ENCODE results near the gene TENM4. TPM values are rescaled to one million over a fixed set of nuclear protein-coding genes. Genes with fewer than 3 reads are reported as not detected.

The TENM4 gene
- total RNA-seq, 1 donor = 10.4 TPM

DNA sequence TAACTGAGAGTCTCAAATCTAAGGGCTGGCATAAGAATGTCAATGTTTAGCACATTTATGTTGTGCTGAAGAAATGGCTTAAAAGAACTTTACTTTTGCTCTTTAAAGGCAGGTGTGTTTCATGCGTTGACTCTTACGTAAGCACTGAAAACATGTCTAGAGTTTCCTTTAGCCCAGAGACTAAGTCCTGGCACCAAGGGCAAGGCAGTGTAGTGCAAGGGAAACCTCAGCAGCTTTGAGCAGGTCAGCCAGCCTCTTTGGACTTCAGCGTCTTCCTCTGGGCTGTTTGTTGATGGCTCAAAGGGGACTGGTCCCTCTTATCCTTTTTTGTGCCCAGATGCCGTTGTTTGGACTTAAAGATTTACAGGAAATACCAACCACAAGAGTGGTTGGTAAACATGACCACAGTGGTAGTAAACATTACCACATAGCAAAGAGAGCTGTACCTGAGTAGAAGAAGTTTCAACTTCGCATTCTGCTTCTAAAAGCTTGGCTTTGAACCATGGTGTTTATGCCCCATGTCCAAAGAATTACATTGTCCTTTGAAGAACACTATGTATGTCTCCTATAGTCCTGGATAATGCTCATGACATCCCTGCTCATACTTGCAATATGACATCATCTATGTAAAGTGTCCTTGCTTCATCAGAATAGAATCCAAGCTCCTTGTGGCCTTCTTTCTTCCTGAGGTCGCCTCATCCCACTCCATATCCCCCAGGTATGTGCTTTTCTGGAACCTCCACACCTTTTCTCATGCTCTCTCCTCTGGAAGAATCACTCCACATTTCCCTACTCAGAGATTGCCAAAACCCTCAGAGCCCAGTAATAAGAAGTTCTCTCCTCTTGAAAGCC lies 23.5 kb downstream of the TENM4 start:
- H3K4me3 ChIP-seq (ENCODE audit: low read depth, low read length) = no peak overlapping the region
- TF ChIP-seq, protein P1, sequence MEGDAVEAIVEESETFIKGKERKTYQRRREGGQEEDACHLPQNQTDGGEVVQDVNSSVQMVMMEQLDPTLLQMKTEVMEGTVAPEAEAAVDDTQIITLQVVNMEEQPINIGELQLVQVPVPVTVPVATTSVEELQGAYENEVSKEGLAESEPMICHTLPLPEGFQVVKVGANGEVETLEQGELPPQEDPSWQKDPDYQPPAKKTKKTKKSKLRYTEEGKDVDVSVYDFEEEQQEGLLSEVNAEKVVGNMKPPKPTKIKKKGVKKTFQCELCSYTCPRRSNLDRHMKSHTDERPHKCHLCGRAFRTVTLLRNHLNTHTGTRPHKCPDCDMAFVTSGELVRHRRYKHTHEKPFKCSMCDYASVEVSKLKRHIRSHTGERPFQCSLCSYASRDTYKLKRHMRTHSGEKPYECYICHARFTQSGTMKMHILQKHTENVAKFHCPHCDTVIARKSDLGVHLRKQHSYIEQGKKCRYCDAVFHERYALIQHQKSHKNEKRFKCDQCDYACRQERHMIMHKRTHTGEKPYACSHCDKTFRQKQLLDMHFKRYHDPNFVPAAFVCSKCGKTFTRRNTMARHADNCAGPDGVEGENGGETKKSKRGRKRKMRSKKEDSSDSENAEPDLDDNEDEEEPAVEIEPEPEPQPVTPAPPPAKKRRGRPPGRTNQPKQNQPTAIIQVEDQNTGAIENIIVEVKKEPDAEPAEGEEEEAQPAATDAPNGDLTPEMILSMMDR (IDR thresholded peaks at IDR 0.05; ENCODE audit: insufficient read depth, low read depth, low read length) = no peak
- DNase-seq (ENCODE audit: low read depth) = no peak

DNA sequence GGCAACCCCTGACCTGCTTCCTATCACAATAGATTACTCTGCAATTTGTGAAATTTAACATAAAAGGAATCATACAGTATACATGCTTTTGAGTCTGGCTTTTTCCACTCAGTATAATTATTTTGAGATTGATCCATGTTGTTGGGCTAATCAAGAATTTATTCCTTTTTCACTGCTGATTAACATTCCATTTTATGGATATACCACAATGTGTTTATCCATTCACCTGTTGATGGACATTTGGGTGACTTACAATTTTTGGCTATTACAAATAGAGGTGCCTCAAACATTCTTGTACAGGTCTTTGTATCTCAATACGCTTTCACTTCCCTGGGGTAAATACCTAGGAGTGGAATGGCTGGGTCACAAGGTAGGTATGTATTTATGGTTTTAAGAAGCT lies 24.9 kb downstream of the TENM4 start:
- H3K4me3 ChIP-seq (ENCODE audit: low read depth, low read length) = no peak overlapping the region
- no peak for DNase-seq (ENCODE audit: low read depth)
- TF ChIP-seq, protein P1 (IDR thresholded peaks at IDR 0.05; ENCODE audit: insufficient read depth, low read depth, low read length) = no peak

DNA sequence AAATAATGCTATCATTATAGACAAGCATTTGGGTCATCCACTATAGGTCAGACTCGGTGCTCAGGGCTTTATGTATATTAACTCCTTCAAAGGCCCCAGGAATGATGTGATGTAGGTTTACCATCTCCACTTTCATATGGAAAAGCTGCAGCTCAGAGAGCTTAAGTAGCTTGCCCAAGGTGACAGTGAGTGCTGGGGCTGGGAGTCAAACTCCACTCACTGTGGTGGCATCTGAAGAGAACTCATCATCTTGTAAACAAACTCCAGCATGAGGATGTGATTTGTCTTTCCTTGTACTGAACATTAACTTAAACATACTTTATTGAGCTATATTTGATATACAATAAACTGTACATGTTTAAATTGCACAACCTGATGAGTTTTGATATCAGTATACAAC lies 25.4 kb downstream of the TENM4 start:
- DNase-seq (ENCODE audit: low read depth) = no peak
- TF ChIP-seq, protein P1 (IDR thresholded peaks at IDR 0.05; ENCODE audit: insufficient read depth, low read depth, low read length) = no peak
- no peak overlapping the region for H3K4me3 ChIP-seq (ENCODE audit: low read depth, low read length)

DNA sequence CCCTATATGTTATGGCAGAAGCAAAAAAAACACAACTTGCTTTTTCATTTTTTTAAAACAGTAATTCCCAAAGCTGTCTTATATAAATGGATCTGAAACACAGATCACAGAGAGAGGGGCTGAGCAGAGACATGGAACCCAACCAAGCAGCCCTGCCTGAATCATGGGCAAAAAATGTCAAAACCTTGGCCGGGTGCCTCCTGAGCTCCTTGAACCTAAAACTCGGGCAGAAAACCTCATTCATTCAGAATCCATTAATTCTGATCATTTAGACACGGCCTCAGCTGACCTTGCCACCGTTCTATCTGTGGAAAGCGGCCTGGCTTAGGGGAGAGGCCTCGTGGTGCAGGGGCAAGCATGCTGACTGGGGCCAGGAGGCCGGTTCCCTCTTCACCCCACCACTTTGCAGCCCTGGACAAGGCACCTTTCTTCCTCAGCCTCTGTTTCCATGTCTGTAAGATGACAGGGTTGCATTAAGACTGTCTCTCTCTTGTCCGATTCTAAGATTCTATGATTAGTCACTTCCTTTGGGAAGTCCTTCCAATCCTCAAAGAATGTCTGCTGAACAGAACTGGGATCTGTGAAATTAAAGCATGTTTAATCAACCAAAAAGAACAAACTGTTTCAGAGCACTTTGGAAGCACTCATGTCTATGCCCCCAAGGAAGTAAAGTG lies 26.0 kb downstream of the TENM4 start:
- peak; percentile 21 for DNase-seq (ENCODE audit: low read depth)
- no peak overlapping the region for H3K4me3 ChIP-seq (ENCODE audit: low read depth, low read length)
- TF ChIP-seq, protein P1 (IDR thresholded peaks at IDR 0.05; ENCODE audit: insufficient read depth, low read depth, low read length) = no peak

DNA sequence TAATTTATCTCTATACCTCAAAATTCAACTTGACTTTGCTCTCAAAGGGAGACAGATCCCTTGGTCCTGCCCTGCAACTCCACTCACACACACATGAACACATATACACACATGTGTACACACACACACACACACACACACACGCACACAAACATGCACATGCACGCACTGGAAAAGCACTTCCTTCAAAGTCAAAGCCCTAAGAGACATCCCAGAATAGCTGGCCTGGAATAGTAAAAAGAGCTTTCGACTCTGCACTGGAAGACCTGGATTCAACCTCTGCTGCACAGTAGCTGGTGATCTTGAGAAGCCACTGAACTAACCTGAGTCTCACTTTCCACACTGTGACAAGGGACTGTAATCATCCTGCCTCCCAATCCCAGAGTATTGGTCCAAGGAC lies 26.8 kb downstream of the TENM4 start:
- TF ChIP-seq, protein P1 (IDR thresholded peaks at IDR 0.05; ENCODE audit: insufficient read depth, low read depth, low read length) = no peak
- H3K4me3 ChIP-seq (ENCODE audit: low read depth, low read length) = no peak overlapping the region
- DNase-seq (ENCODE audit: low read depth) = no peak

DNA sequence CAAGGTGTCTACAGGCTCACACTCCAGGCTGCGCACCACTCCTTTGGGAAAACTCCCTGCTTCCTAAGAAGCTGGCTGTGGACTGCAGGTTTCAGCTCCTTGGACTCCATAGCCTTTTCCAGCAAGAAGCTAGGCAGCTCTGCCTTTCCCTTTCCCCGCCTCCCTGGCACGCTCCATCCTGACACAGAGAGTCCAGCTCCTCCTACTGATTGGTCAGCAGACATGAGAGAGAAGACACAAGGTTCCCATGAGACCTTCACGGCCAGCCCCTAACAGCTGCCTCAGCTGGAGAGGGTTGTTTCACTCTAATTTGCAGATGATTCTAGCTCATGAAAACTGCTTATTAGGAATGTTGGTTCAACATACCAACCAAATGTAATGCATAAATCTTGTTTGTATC lies 27.6 kb downstream of the TENM4 start:
- TF ChIP-seq, protein P1 (IDR thresholded peaks at IDR 0.05; ENCODE audit: insufficient read depth, low read depth, low read length) = no peak
- peak; percentile 79 for DNase-seq (ENCODE audit: low read depth)
- H3K4me3 ChIP-seq (ENCODE audit: low read depth, low read length) = no peak overlapping the region
